Stimulated activated CD4-positive, alpha-beta T cell treated with anti-CD3 and anti-CD28 coated beads, Interleukin-4, amount 100 ng/mL, for 48 hours (primary cell): ENCODE results near the gene WDR7.
A peak's percentile ranks its signal among the peaks of the same experiment; 100 is the strongest.

ENCODE experiments used
- DNase-seq, 2 donors: peaks; one replicate each; pipeline ENCODE4 v3.0.0-alpha.2; 2020; ENCODE audit warnings: low read depth in 2 of 2

Gene WDR7

DNA sequence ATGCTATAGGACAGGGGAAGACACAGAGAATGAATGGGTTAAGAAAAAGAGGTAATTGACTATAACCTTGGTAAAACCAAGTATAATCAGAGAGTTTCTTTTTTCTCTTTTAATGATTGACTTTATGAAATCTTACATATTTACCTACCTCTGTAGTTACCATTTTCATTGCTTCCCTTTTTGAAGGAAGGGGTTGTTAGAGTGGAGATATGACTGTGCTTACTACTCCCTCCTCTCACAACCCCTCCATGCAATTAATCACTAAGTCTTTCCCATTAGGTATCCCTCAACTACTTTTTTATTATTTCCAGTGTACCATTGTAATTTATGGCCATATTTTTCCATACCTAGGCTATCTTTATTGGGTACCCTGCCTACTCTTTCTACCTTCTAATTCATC, 71.4 kb downstream of the WDR7 start:
- no peak for DNase-seq

GRCh38 chr18:56723068-56723467, 71.9 kb downstream of the WDR7 start:
- DNase-seq = no peak

DNA sequence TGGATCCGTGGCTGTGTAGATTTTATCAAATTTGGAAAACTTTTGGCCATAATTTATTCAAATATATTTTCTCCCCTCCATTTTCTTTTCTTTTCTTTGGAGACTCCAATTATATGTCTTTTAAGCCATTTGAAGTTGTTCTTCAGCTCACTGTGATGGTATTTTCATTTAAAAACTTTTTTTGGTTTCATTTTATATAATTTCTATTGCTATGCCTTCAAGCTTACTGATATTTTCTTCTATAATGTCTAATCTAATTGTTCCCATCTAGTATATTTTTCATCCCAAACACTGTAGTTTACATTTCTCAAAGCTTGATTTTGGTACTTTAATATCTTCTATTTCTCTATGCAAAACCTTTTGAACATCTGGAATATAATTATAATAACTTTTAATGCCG, 72.5 kb downstream of the WDR7 start:
- DNase-seq = no peak

DNA sequence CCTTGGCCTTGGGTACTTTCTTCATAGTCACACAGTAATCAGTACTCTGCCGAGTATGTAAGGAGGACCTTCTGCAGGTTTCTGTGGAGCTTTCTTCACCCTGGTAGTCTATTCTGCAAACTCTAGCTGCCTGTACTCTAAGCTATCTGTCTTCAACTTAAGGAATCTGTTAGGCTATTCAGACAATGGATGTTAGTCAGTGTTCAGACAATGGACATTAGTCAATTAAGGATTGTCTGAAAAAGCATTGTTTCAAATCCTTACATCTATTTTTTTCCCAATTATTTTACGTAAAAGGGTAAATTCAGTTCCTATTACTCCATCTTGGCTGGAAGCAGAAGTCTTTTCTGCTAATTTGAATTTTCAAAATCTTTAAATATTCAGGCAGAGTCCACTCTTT, 75.7 kb downstream of the WDR7 start:
- DNase-seq = no peak

DNA sequence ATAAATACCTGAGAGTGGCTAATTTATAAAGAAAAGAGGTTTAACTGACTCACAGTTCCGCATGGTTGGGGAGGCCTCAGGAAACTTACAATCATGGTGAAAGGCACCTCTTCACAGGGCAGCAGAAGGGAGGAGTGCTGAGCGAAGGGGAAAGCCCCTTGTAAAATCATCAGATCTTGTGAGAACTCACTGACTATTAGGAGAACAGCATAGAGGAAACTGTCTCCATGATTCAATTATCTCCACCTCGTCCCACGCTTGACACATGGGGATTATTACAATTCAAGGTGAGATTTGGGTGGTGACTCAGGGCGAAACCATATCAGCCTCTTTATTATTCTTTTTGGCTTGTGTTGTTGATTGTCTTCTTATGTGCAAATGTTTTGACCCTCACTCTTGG, 76.2 kb downstream of the WDR7 start:
- DNase-seq = peak; percentile 9 to 16

GRCh38 chr18:56728741-56729140, 77.6 kb downstream of the WDR7 start:
- no peak for DNase-seq

DNA sequence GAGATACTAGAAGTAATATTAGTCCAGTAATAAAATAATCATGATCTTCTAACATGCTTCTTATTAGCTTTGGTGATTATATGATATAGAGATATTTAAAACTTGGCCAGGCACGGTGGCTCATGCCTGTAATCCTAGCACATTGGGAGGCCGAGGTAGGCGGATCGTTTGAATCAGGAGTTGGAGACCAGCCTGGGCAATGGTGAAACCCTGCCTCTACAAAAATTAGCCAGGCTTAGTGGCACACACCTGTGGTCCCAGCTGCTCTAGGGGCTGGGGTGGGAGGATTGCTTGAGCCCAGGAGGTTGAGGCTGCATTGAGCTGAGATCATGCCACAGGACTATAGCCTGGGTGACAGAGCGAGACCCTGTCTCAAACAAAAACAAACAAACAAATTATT, 87.0 kb downstream of the WDR7 start:
- DNase-seq = no peak

DNA sequence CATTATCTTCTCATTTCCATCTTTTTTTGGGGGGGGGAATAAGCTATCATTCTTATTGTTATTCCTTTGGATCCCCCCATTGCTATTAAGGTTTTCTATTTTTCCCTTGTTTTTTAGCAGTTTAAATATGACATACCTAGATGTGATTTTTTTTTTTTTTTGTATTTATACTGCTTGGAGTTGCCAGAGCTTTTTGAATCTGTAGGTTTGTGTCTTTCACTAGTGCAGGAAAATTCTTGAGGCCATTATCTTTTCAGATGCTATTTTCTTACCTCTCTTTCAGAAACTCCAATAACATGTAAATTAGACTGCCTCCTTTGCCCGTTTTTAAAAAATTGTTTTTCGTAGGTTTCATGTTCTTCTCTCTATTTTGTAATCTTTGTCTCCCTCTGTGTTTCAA, 88.6 kb downstream of the WDR7 start:
- DNase-seq = no peak

DNA sequence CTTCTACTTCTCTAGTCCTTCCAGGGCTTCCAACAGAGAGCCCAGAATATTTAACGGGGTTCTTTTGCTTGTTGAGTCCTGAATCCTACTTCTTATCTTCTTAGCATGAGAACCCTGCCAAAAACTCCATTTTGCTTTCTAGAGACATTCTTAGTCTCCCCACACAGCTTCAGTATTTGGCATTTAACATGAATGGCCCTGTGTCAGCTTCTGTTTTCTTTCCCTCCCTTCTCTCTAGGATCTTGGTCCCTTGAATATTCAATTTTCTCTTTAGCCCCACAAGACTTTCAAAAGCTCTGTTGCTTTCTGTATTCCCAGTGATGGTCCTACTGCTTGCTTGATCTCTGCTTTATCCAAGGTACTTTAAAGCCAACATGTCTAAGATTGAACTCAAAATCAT, 89.5 kb downstream of the WDR7 start:
- DNase-seq = no peak

GRCh38 chr18:56741685-56742084, 90.5 kb downstream of the WDR7 start:
- no peak for DNase-seq

DNA sequence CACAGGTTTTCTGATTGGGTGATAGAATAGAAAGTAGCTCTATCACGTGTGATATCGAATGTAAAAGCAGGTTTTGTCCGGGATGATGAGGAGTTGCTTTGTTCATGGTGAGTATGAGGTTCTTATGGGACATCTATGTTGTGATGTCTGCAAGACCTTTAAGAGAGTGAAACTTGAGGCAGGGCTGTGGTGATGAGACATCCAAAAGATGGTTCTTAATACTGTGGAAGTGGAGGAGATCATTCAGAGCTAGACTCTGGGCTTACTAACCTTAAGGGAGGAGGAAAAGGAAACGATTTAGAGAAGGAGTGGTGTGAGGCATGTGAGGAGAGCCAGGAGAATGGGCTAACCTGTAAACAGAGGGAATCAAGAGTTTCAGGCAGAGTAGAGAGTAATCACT, 92.0 kb downstream of the WDR7 start:
- DNase-seq = no peak

DNA sequence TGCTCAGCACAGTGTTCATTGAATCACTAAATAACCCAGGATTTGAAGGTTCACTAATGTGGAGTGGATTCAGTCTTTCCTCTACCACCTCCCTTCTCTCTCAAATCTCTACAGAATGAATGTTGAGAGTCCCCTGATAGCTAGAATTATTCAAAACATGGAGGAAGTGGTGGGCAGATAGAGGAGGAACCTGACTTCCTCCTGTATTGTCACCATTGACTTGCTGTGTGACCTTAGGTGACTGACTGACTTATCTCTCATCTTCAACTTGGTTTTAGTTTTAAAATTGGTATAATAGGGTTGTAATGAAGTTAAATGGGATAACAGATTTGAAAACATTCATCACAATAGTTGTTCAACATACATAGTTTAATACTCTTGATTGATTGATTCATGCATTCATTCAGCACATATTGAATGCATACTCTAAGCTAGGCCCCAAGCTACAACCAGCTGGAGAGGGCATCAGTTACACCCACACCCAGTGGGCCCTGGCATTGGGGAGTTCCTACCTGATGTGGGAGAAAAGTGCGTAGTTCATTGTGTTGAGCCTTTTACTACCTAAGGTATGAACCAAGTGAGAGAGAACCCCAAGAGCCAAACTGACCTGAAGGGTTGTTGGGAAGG, 96.0 kb downstream of the WDR7 start:
- no peak for DNase-seq

- DNase-seq = no peak
Measured at GRCh38 chr18:56747857-56748256, 96.7 kb downstream of the WDR7 start.

DNA sequence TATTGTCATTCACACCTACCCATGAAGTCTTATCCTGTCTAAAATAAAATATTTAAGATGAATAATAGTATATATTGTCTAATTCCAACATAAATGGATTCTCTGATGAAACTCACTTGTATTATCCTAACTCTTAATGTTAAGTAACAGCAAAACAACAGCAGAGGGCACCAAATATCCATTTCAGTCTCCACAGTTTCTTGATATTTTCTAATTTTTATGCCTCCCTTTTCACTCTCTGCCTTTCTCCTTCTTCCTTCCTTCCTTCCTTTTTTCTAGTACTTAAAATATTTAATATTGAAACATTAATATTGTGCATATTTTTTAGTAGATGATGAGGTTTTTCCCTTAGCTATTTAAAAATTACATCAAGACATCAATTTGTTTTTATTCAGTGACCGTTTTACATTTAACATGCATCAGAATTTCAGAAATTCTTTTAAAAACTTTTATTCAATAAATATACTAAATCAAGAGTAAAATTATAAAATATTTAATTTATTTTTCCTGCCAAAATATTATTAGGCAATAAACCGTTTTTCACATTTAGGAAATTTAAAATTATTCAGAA, 97.6 kb downstream of the WDR7 start:
- no peak for DNase-seq

- no peak for DNase-seq
Measured at GRCh38 chr18:56756966-56757365, 105.8 kb downstream of the WDR7 start.

- no peak for DNase-seq
Measured at GRCh38 chr18:56770097-56770496, 118.9 kb downstream of the WDR7 start.

GRCh38 chr18:56770873-56771272, 119.7 kb downstream of the WDR7 start:
- no peak for DNase-seq

GRCh38 chr18:56775701-56776100, 124.5 kb downstream of the WDR7 start:
- no peak for DNase-seq

GRCh38 chr18:56787390-56787789, 136.2 kb downstream of the WDR7 start:
- DNase-seq = no peak

DNA sequence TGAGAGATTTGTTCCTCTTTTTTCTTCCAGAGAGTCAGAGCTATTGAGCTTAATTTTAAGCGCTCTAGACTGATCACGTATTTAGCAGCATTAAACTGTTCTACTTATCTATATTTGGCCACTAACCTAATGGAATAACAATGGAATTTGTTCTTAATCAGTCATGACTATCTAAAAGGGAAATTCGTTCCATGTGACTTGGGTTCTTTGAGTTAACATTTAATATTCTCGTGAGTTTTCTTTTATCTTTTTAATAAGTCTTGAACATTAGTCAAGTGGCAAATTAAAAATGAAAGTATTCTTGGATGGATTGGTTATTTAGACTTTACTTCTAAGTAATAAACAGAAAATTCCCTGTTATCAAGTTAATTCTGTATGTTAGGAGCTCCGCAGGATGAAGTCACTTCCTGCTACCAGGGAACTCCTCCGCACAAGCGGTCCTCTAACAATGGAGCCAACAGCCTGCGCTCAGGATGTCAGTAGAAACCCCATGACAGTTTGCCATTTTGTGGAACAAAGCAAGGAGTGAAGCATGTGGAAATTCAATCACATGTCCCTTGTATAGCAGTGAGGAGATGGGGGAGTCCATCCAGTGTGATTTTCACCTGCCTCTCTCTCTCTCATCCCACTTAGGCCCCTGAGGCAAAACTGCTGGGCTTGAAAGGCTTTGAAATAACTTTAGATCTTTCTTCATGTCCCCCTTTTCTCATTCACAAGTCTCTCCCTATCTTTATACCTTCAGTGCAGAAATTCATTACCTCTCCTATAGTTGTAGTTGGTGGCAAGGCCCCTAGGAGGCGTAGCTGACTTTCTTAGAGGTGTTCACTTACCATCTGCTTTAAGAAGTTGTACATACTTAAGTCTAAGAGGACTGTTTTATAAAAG, 138.1 kb downstream of the WDR7 start:
- peak; percentile 6 to 11 for DNase-seq

DNA sequence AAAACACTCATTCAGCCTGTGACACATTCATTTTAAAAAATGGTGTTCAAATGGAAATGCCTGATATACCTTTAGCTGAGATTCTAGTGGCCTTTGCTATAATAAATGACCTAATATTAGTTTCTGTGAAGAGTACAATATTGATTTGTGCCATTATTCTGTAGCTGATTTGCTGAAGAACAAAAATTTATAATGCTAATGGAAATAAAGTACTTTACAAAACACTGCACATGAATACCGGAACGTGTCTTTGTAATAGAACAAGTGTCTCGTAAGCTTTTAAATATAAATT, 138.7 kb downstream of the WDR7 start:
- no peak for DNase-seq

DNA sequence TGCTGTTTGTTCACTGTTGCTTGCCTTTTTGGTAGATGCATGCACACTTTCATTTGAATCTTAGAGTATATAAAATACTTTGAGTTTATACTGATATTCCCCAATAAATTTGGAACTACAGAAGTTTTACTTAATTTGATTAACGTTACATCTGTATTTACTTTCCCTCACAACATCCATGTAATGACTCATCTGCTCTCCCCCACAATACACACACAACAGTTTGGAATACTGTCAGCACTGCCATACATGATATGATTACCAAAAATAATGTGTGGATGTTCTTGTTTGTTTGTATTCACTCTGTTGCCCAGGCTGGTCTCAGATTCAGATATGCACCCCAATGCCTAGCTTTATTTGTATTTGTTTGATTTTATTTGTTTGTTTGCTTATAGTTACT, 144.2 kb downstream of the WDR7 start:
- no peak for DNase-seq

DNA sequence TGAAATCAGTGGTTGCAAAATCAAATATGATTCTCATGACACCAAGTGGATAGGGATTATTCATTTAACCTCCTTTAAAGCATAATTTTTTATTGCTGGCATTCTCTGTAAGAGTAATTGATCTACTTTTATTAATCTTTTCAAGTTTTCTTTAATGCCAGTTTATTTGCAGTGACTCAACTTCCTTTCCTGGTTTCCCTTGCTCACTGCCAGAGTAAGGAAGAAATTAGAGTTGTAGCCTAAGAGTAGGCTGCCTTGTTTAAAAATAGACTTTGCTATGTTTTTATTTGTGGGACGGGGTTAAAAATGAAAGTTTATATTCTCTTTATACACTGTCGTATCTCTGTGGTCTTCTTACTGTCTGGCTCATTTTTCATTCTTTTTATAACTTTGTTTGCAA, 148.6 kb downstream of the WDR7 start:
- DNase-seq = no peak
